Astrocyte (in vitro differentiated cells and primary cell): ENCODE measurements around the gene ITPKA.

ENCODE experiments used
- CTCF ChIP-seq: IDR thresholded peaks from 2 replicates; pipeline ENCODE4 v1.5.1; 2011; ENCODE audit warnings: low read depth, mild to moderate bottlenecking, inconsistent platforms, low read length, moderate library complexity; ENCODE audit not compliant: insufficient read depth
- EZH2 ChIP-seq: IDR thresholded peaks from 2 replicates; pipeline ENCODE4 v1.6.1; 2012; ENCODE audit warnings: mild to moderate bottlenecking, low read length, inconsistent platforms; ENCODE audit not compliant: insufficient read depth

GRCh38 chr15:41493902-41494189, 172 bp downstream of the ITPKA start:
- no peak for TF ChIP-seq CTCF
- no peak for TF ChIP-seq EZH2
